ENCODE measurements around the gene EFNA5. TPM values are rescaled to one million over a fixed set of nuclear protein-coding genes. Genes with fewer than 3 reads are reported as not detected.

Gene EFNA5
- total and polyA plus RNA-seq, 2 experiments from 2014 or later: 7.5 to 10.1 TPM

DNA sequence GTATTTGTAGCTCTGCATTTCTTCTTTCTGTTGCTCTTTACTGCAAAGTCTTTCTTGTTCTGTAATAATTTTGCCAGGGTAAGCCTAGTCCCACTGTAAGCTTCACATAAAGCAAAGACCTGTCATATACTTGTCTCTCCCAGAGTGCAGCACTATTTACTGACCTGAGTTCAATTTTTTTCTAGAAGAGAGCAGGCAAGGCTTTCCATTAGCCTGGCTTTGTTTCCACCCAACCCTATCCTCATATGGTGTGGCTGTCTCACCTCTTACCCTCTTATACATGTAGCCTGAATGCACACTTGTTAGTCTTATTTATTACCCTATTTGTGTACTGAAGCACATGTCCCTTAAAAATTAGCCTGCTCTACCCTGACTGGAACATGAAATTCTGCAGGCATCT lies 170.4 kb downstream of the EFNA5 start:
- H4K20me1 ChIP-seq (replicated peaks; ENCODE audit: insufficient read depth): no peaks in the 10 kb centered on the region
- no peak for ATAC-seq

DNA sequence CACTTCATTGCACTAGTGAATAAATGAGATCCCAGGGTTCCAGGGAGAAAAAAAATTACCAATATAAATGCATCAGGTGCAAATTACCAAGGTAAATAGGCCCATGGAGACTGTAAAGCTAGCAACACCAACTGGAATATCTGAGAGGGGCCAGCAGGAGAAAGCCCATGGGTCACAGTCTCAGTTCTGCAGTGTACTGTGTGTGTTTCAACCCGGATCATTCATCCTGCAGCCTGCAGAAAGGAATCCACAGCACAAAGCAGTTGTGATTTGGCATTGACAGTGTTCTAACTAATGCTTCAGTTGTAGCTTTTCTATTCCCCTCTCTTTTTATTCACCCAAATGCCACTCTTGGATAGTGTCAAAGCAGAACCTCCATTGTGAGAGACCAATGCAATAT lies 171.0 kb downstream of the EFNA5 start:
- no peak overlapping the region for H2AFZ ChIP-seq
- Mint-ChIP-seq H3K4me1 (peaks cover 59% of the 10 kb centered on the region), H3K36me3 (ENCODE audit: low read depth) (no peaks in the 10 kb centered on the region), H3K9me3 (no peaks in the 10 kb centered on the region), H3K27me3 (ENCODE audit: insufficient read depth, low read depth, poor library complexity) (no peaks in the 10 kb centered on the region), H3K27ac (peak overlapping the region; percentile 84), H3K4me3 (no peak overlapping the region)
- H3K4me1 ChIP-seq (ENCODE audit: insufficient read depth): peaks cover 63% of the 10 kb centered on the region
- peak overlapping the region; percentile 20; the same call in 1 of the 2 replicates for H3K27ac ChIP-seq (ENCODE audit: low read depth)
- no peak overlapping the region for H3K4me3 ChIP-seq
- H4K20me1 ChIP-seq (replicated peaks; ENCODE audit: insufficient read depth): no peaks in the 10 kb centered on the region
- H3K36me3 ChIP-seq (ENCODE audit: insufficient read depth): no peaks in the 10 kb centered on the region
- ATAC-seq (peak; percentile 44), DNase-seq (ENCODE audit: low spot score) (no peak)
- H3K27me3 ChIP-seq (ENCODE audit: insufficient read depth): no peaks in the 10 kb centered on the region
- peaks cover 2% of the 10 kb centered on the region; the same call in 1 of the 2 replicates for H3K79me2 ChIP-seq (replicated peaks; ENCODE audit: insufficient read depth)
- no peaks in the 10 kb centered on the region for H3F3A ChIP-seq (replicated peaks; ENCODE audit: low read depth)
- H3K4me2 ChIP-seq: peak overlapping the region; percentile 0; the same call in 1 of the 2 replicates
- no peaks in the 10 kb centered on the region for H3K9me2 ChIP-seq (ENCODE audit: insufficient read depth)
- TF ChIP-seq ZNF114 (CRISPR knock-in tag; IDR thresholded peaks at IDR 0.05): no peak
- TF ChIP-seq EZH2phosphoT487 (IDR thresholded peaks at IDR 0.05; ENCODE audit: unreplicated experiment): no peak
- TF ChIP-seq, protein P1, sequence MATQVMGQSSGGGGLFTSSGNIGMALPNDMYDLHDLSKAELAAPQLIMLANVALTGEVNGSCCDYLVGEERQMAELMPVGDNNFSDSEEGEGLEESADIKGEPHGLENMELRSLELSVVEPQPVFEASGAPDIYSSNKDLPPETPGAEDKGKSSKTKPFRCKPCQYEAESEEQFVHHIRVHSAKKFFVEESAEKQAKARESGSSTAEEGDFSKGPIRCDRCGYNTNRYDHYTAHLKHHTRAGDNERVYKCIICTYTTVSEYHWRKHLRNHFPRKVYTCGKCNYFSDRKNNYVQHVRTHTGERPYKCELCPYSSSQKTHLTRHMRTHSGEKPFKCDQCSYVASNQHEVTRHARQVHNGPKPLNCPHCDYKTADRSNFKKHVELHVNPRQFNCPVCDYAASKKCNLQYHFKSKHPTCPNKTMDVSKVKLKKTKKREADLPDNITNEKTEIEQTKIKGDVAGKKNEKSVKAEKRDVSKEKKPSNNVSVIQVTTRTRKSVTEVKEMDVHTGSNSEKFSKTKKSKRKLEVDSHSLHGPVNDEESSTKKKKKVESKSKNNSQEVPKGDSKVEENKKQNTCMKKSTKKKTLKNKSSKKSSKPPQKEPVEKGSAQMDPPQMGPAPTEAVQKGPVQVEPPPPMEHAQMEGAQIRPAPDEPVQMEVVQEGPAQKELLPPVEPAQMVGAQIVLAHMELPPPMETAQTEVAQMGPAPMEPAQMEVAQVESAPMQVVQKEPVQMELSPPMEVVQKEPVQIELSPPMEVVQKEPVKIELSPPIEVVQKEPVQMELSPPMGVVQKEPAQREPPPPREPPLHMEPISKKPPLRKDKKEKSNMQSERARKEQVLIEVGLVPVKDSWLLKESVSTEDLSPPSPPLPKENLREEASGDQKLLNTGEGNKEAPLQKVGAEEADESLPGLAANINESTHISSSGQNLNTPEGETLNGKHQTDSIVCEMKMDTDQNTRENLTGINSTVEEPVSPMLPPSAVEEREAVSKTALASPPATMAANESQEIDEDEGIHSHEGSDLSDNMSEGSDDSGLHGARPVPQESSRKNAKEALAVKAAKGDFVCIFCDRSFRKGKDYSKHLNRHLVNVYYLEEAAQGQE (IDR thresholded peaks at IDR 0.05; ENCODE audit: unreplicated experiment): no peak
- TF ChIP-seq, protein P2, sequence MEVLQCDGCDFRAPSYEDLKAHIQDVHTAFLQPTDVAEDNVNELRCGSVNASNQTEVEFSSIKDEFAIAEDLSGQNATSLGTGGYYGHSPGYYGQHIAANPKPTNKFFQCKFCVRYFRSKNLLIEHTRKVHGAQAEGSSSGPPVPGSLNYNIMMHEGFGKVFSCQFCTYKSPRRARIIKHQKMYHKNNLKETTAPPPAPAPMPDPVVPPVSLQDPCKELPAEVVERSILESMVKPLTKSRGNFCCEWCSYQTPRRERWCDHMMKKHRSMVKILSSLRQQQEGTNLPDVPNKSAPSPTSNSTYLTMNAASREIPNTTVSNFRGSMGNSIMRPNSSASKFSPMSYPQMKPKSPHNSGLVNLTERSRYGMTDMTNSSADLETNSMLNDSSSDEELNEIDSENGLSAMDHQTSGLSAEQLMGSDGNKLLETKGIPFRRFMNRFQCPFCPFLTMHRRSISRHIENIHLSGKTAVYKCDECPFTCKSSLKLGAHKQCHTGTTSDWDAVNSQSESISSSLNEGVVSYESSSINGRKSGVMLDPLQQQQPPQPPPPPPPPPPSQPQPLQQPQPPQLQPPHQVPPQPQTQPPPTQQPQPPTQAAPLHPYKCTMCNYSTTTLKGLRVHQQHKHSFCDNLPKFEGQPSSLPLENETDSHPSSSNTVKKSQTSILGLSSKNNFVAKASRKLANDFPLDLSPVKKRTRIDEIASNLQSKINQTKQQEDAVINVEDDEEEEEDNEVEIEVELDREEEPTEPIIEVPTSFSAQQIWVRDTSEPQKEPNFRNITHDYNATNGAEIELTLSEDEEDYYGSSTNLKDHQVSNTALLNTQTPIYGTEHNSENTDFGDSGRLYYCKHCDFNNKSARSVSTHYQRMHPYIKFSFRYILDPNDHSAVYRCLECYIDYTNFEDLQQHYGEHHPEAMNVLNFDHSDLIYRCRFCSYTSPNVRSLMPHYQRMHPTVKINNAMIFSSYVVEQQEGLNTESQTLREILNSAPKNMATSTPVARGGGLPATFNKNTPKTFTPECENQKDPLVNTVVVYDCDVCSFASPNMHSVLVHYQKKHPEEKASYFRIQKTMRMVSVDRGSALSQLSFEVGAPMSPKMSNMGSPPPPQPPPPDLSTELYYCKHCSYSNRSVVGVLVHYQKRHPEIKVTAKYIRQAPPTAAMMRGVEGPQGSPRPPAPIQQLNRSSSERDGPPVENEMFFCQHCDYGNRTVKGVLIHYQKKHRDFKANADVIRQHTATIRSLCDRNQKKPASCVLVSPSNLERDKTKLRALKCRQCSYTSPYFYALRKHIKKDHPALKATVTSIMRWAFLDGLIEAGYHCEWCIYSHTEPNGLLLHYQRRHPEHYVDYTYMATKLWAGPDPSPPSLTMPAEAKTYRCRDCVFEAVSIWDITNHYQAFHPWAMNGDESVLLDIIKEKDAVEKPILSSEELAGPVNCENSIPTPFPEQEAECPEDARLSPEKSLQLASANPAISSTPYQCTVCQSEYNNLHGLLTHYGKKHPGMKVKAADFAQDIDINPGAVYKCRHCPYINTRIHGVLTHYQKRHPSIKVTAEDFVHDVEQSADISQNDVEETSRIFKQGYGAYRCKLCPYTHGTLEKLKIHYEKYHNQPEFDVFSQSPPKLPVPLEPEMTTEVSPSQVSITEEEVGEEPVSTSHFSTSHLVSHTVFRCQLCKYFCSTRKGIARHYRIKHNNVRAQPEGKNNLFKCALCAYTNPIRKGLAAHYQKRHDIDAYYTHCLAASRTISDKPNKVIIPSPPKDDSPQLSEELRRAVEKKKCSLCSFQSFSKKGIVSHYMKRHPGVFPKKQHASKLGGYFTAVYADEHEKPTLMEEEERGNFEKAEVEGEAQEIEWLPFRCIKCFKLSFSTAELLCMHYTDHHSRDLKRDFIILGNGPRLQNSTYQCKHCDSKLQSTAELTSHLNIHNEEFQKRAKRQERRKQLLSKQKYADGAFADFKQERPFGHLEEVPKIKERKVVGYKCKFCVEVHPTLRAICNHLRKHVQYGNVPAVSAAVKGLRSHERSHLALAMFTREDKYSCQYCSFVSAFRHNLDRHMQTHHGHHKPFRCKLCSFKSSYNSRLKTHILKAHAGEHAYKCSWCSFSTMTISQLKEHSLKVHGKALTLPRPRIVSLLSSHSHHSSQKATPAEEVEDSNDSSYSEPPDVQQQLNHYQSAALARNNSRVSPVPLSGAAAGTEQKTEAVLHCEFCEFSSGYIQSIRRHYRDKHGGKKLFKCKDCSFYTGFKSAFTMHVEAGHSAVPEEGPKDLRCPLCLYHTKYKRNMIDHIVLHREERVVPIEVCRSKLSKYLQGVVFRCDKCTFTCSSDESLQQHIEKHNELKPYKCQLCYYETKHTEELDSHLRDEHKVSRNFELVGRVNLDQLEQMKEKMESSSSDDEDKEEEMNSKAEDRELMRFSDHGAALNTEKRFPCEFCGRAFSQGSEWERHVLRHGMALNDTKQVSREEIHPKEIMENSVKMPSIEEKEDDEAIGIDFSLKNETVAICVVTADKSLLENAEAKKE (CRISPR knock-in tag; IDR thresholded peaks at IDR 0.05): no peak
- TF ChIP-seq CREB1 (CRISPR knock-in tag; IDR thresholded peaks at IDR 0.05; ENCODE audit: low read depth): no peak

More for the DNA sequence above, 170.4 kb downstream of the EFNA5 start:
- TF ChIP-seq ZNF331 (CRISPR knock-in tag; IDR thresholded peaks at IDR 0.05; ENCODE audit: low read depth): no peak
- TF ChIP-seq, protein P1 (IDR thresholded peaks at IDR 0.05; ENCODE audit: unreplicated experiment): no peak
- no peak for TF ChIP-seq EZH2phosphoT487 (IDR thresholded peaks at IDR 0.05; ENCODE audit: unreplicated experiment)
- no peaks in the 10 kb centered on the region for H3K27me3 ChIP-seq (ENCODE audit: insufficient read depth)
- Mint-ChIP-seq H3K27me3 (ENCODE audit: insufficient read depth, low read depth, poor library complexity) (no peaks in the 10 kb centered on the region), H3K27ac (peak overlapping the region; percentile 60), H3K4me3 (no peak overlapping the region), H3K36me3 (ENCODE audit: low read depth) (no peaks in the 10 kb centered on the region), H3K4me1 (peaks cover 61% of the 10 kb centered on the region), H3K9me3 (no peaks in the 10 kb centered on the region)
- H3F3A ChIP-seq (replicated peaks; ENCODE audit: low read depth): no peaks in the 10 kb centered on the region
- no peak for DNase-seq (ENCODE audit: low spot score)
- H3K79me2 ChIP-seq (replicated peaks; ENCODE audit: insufficient read depth): peaks cover 3% of the 10 kb centered on the region; the same call in 1 of the 2 replicates
- no peaks in the 10 kb centered on the region for H3K36me3 ChIP-seq (ENCODE audit: insufficient read depth)
- H3K4me2 ChIP-seq: 0 out of 2 replicates have a peak overlapping the region, but pooled peaks have one; percentile 20
- no peaks in the 10 kb centered on the region for H3K9me2 ChIP-seq (ENCODE audit: insufficient read depth)
- H3K27ac ChIP-seq (ENCODE audit: low read depth): peak overlapping the region; percentile 20
- no peak overlapping the region for H2AFZ ChIP-seq
- H3K4me3 ChIP-seq: no peak overlapping the region
- H3K4me1 ChIP-seq (ENCODE audit: insufficient read depth): peaks cover 68% of the 10 kb centered on the region
